OCI-LY3 (cell line): Measurements from ENCODE around the gene PTPN1.

Experiments used
- EZH2phosphoT487 ChIP-seq: fragments of 200-600 bp; shearing (Covaris generic); IDR thresholded peaks from 2 replicates; pipeline ENCODE4 v1.6.1; 2018; ENCODE audit warnings: antibody characterized with exemption, mixed run types, low read depth
- TF ChIP-seq, protein P1 (sequence below): fragments of 200-600, 300-600 bp; sonication (generic); IDR thresholded peaks from 2 replicates; pipeline ENCODE4 v1.5.1; 2014; ENCODE audit warnings: antibody characterized with exemption, low read length, low read depth

DNA sequence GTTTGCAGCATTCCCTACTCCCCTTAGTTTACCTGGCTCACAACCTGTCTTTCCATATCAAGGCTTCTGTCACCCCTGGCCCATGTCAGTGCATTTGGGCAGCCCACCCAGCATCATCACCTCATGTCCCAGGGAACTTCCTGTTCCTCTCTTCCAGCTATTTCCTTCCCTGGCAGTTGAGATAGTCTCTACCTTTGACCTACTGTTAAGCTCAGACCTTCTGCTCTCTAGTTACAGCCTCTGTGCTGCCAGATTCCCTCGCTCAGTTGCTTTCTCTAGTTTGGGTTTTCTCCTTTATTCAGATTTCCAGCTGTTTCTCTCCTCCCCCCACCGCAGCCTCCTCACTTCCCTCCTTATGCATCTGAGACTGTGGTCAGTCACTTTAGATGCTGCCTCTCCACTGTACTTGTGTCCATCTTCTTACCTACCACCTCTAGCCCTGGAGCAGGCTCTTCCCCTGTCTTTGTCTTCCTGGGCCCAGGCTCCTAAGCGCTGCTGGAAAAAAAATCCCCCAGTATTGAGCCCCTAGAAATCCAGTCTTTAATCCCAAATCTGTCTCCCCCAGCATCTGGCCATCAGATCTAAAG, 16.3 kb downstream of the PTPN1 start:
- TF ChIP-seq, protein P1, sequence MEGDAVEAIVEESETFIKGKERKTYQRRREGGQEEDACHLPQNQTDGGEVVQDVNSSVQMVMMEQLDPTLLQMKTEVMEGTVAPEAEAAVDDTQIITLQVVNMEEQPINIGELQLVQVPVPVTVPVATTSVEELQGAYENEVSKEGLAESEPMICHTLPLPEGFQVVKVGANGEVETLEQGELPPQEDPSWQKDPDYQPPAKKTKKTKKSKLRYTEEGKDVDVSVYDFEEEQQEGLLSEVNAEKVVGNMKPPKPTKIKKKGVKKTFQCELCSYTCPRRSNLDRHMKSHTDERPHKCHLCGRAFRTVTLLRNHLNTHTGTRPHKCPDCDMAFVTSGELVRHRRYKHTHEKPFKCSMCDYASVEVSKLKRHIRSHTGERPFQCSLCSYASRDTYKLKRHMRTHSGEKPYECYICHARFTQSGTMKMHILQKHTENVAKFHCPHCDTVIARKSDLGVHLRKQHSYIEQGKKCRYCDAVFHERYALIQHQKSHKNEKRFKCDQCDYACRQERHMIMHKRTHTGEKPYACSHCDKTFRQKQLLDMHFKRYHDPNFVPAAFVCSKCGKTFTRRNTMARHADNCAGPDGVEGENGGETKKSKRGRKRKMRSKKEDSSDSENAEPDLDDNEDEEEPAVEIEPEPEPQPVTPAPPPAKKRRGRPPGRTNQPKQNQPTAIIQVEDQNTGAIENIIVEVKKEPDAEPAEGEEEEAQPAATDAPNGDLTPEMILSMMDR, result no peak
- TF ChIP-seq EZH2phosphoT487, result no peak
